HCT116 (cell line): ENCODE measurements around the gene PIK3R2. TPM values are rescaled to one million over a fixed set of nuclear protein-coding genes. Genes with fewer than 3 reads are reported as not detected.

ENCODE experiments used
- ATAC-seq: fragments of 200-7000 bp; cut with Tn5 transposase; 2 replicates; pipeline ENCODE4 v1.9.1; 2020; ENCODE audit warnings: mild to moderate bottlenecking, moderate library complexity
- BruUV-seq: library from RNA; stranded (reverse); fragments of 400-500 nt; replicated peaks from 2 replicates; lab custom pipeline; 2021; lab: Mats Ljungman, UMichigan
- CTCF ChIA-PET: fragments of 300-600 bp; sonication (Branson Sonifier 250); formaldehyde crosslinking; loops from one replicate; lab custom pipeline; 2021; ENCODE audit warnings: antibody characterized with exemption; lab: Charles Lee
- POLR2A ChIA-PET: fragments of 300-600, 350-600 bp; sonication (Branson Sonifier 250); formaldehyde crosslinking; loops from one replicate; lab custom pipeline; 2021; ENCODE audit warnings: antibody characterized with exemption; lab: Charles Lee
- RAD21 ChIA-PET, 2 experiments: fragments of 300-600 bp; sonication (Branson Sonifier 250); formaldehyde crosslinking; loops; one replicate each; lab custom pipeline; 2023; ENCODE audit warnings: low total read pairs in 2 of 2; ENCODE audit not compliant: uncharacterized antibody in 2 of 2, unreplicated experiment in 2 of 2, low non-redundant PET in 1 of 2; lab: Charles Lee
- DNase-seq: peaks from one replicate; pipeline ENCODE4 v3.0.0-alpha.2; 2010; ENCODE audit warnings: low read depth, low spot score
- H2AFZ ChIP-seq: fragments of 200-600 bp; shearing (Covaris generic), sonication (generic); 2 replicates; pipeline ENCODE4 v1.6.1; 2017; ENCODE audit warnings: low read depth, mixed run types, mixed read lengths, antibody characterized with exemption, low read length; ENCODE audit not compliant: poor library complexity, severe bottlenecking
- H3K27ac ChIP-seq: 2 replicates; pipeline ENCODE4 v1.5.1; 2012; ENCODE audit warnings: low read depth, low read length
- H3K27me3 ChIP-seq: fragments of 200-600 bp; sonication (generic); 2 replicates; pipeline ENCODE4 v1.6.1; 2016; ENCODE audit warnings: mixed run types, low read length, mixed read lengths; ENCODE audit not compliant: insufficient read depth
- H3K36me3 ChIP-seq, 2 experiments: fragments of 200-500 bp in 1 of 2; fragments of 200-600 bp in 1 of 2; sonication (Bioruptor generic) in 1 of 2; sonication (generic) in 1 of 2; 2 replicates each; pipeline versions ENCODE4 v1.5.1 to v1.6.1; 2014 to 2016; ENCODE audit warnings: low read length in 2 of 2, inconsistent platforms in 1 of 2, mixed read lengths in 1 of 2, mixed run types in 1 of 2; ENCODE audit not compliant: insufficient read depth in 2 of 2, control insufficient read depth in 1 of 2
- H3K4me1 ChIP-seq, 2 experiments: fragments of 200-600 bp in 1 of 2; sonication (generic) in 1 of 2; 2 replicates each; pipeline versions ENCODE4 v1.5.1 to v1.6.1; 2012 to 2017; ENCODE audit warnings: low read length in 2 of 2, inconsistent platforms in 1 of 2, mild to moderate bottlenecking in 1 of 2, mixed read lengths in 1 of 2, mixed run types in 1 of 2, moderate library complexity in 1 of 2; ENCODE audit not compliant: insufficient read depth in 2 of 2, control insufficient read depth in 1 of 2
- H3K4me2 ChIP-seq: fragments of 200-600 bp; sonication (generic); 2 replicates; pipeline ENCODE4 v1.6.1; 2017; ENCODE audit warnings: mixed run types, low read length, mixed read lengths
- H3K4me3 ChIP-seq, 2 experiments: fragments of 200-600 bp in 1 of 2; sonication (generic) in 1 of 2; replicated peaks in 1 of 2; 2 replicates each; pipeline ENCODE4 v1.5.1; 2011 to 2016; ENCODE audit warnings: low read length in 2 of 2, control low read depth in 1 of 2, low read depth in 1 of 2, mild to moderate bottlenecking in 1 of 2, mixed read lengths in 1 of 2, mixed run types in 1 of 2
- H3K79me2 ChIP-seq: fragments of 200-600 bp; sonication (generic); 2 replicates; pipeline ENCODE4 v1.6.1; 2017; ENCODE audit warnings: mild to moderate bottlenecking, mixed run types, low read length, moderate library complexity, mixed read lengths; ENCODE audit not compliant: insufficient read depth
- H3K9ac ChIP-seq: fragments of 200-600 bp; sonication (generic); 2 replicates; pipeline ENCODE4 v1.6.1; 2016; ENCODE audit warnings: low read length, mixed read lengths
- H3K9me2 ChIP-seq: fragments of 200-600 bp; sonication (generic), shearing (Covaris generic); 2 replicates; pipeline ENCODE4 v1.6.1; 2017; ENCODE audit warnings: mixed run types, mild to moderate bottlenecking, moderate library complexity; ENCODE audit not compliant: insufficient read depth
- H3K9me3 ChIP-seq, 2 experiments: fragments of 200-500 bp in 1 of 2; fragments of 200-600 bp in 1 of 2; sonication (Bioruptor generic) in 1 of 2; sonication (generic) in 1 of 2; 2 replicates each; pipeline ENCODE4 v1.6.1; 2014 to 2017; ENCODE audit warnings: low read length in 2 of 2, mixed read lengths in 2 of 2, inconsistent platforms in 1 of 2, low read depth in 1 of 2, mild to moderate bottlenecking in 1 of 2, mixed run types in 1 of 2, moderate library complexity in 1 of 2; ENCODE audit not compliant: control insufficient read depth in 1 of 2, insufficient read depth in 1 of 2
- H4K20me1 ChIP-seq: fragments of 200-600 bp; sonication (generic), shearing (Covaris generic); 2 replicates; pipeline ENCODE4 v1.6.1; 2017; ENCODE audit warnings: mixed run types, mild to moderate bottlenecking, moderate library complexity; ENCODE audit not compliant: insufficient read depth
- CBX3 ChIP-seq: IDR thresholded peaks from 2 replicates; pipeline ENCODE4 v1.6.1; 2012; ENCODE audit warnings: low read depth
- CEBPB ChIP-seq: IDR thresholded peaks from 2 replicates; pipeline ENCODE4 v1.6.1; 2012; ENCODE audit warnings: low read depth
- EGR1 ChIP-seq: IDR thresholded peaks from 2 replicates; pipeline ENCODE4 v1.6.1; 2012; ENCODE audit warnings: low read depth
- ELF1 ChIP-seq: IDR thresholded peaks from 2 replicates; pipeline ENCODE4 v1.6.1; 2012; ENCODE audit warnings: low read depth, borderline replicate concordance
- EZH2 ChIP-seq: fragments of 200-600 bp; sonication (generic); IDR thresholded peaks from 2 replicates; pipeline ENCODE4 v1.6.1; 2017; ENCODE audit warnings: antibody characterized with exemption, mixed run types
- FOSL1 ChIP-seq: IDR thresholded peaks from 2 replicates; pipeline ENCODE4 v1.6.1; 2012; ENCODE audit warnings: low read depth
- JUND ChIP-seq: IDR thresholded peaks from 2 replicates; pipeline ENCODE4 v1.6.1; 2012
- POLR2A ChIP-seq: IDR thresholded peaks from 2 replicates; pipeline ENCODE4 v1.7.0; 2011; ENCODE audit warnings: borderline replicate concordance; ENCODE audit not compliant: insufficient read depth, insufficient read length; ENCODE audit errors: extremely low read depth
- POLR2AphosphoS5 ChIP-seq: IDR thresholded peaks from 2 replicates; pipeline ENCODE4 v1.6.1; 2011; ENCODE audit warnings: mild to moderate bottlenecking, low read depth, low read length, moderate library complexity
- RAD21 ChIP-seq: IDR thresholded peaks from 2 replicates; pipeline ENCODE4 v1.6.1; 2012; ENCODE audit warnings: low read depth, mild to moderate bottlenecking
- SP1 ChIP-seq: IDR thresholded peaks from 2 replicates; pipeline ENCODE4 v1.6.1; 2012; ENCODE audit warnings: low read depth
- ZNF274 ChIP-seq: fragments of 200-500 bp; sonication (Bioruptor generic); IDR thresholded peaks from 2 replicates; pipeline ENCODE4 v1.6.1; 2014; ENCODE audit warnings: mild to moderate bottlenecking, low read depth, low read length, inconsistent platforms
- intact Hi-C: fragments of 100-400 bp; cut with micrococcal nuclease; formaldehyde crosslinking; loops from 2 replicates; pipeline ENCODE4 v1.10.0; 2022
- total RNA-seq: library from RNA; stranded (reverse); gene quantifications from one replicate; pipeline ENCODE4 v1.2.1, GENCODE V29; 2021; ENCODE audit not compliant: unreplicated experiment
- TF ChIP-seq, protein P1 (sequence below), 3 experiments: fragments of 200-600 bp in 1 of 3; sonication (generic) in 1 of 3; IDR thresholded peaks in 2 of 3; conservative IDR thresholded peaks in 1 of 3; 2 replicates each; pipeline ENCODE4 v1.5.1; 2012 to 2017; ENCODE audit warnings: low read depth in 2 of 3, low read length in 2 of 3, antibody characterized with exemption in 1 of 3, borderline replicate concordance in 1 of 3, control low read depth in 1 of 3, mild to moderate bottlenecking in 1 of 3, mixed read lengths in 1 of 3, mixed run types in 1 of 3, moderate library complexity in 1 of 3; ENCODE audit not compliant: insufficient read depth in 1 of 3
- TF ChIP-seq, protein P2 (sequence below): IDR thresholded peaks from 2 replicates; pipeline ENCODE4 v1.6.1; 2012
- TF ChIP-seq, protein P3 (sequence below): IDR thresholded peaks from 2 replicates; pipeline ENCODE4 v1.6.1; 2011; ENCODE audit warnings: mild to moderate bottlenecking, low read length, moderate library complexity; ENCODE audit not compliant: insufficient replicate concordance; ENCODE audit errors: extremely low read depth
- TF ChIP-seq, protein P4 (sequence below): IDR thresholded peaks from 2 replicates; pipeline ENCODE4 v1.6.1; 2012; ENCODE audit warnings: low read depth

The PIK3R2 gene
- total RNA-seq, 1 experiment from 2014 or later: 53.4 TPM

DNA sequence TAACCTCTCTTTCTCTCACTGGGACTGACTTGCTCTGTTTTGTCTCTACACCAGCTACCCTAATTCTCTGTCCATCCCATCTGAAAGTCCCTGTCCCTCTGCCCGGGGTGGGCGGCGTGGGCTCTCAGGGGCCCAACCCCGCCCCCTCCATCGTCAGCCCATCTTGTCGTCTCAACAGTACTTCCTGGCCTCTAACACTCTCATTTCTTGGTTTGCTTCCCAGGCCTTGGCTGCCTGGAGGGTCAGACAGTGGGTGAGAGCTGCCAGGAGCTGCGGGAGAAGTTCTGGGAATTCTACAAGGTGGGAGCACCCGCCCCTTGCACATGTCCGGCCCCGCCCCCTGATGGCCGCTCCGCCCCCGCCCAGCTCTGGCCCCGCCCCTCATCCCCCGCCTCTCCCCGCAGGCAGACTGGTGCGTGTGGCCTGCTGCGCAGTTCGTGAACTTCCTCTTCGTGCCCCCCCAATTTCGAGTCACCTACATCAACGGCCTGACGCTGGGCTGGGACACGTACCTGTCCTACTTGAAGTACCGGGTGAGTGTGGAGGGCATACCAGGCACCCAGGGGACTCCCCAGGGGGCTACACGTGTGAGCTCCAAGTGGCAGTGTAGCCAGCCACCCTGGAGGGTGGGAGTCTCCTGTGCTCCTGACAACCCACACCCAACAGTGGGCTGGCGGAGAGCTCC is 41.7 kb downstream of the PIK3R2 start:
- no peaks in the 10 kb centered on the region for H3K9me3 ChIP-seq
- no peaks in the 10 kb centered on the region; the same call in 1 of the 2 replicates for H4K20me1 ChIP-seq
- BruUV-seq: no TSS peak
- ChIA-PET RAD21 (interaction anchor here in 1 of 2 experiments (0.6 kb wide), 1 partner anchor 56 kb away, joined by 3 read pairs; no protein-coding TSS in a partner anchor), POLR2A (interaction anchor here (0.6 to 1.0 kb wide), 3 partner anchors 9 to 98 kb away, joined by 3 to 7 read pairs (median 3); partner anchors contain the start of gene RAB3A), CTCF (interaction anchor here (0.6 to 1.4 kb wide), 4 partner anchors 9 to 81 kb away, joined by 3 to 4 read pairs (median 4); partner anchors contain the start of genes IFI30 and RAB3A)
- peaks cover 14 to 26% of the 10 kb centered on the region in 2 experiments for H3K4me1 ChIP-seq
- TF ChIP-seq EGR1: no peak
- no peak for TF ChIP-seq CEBPB
- TF ChIP-seq, protein P1, sequence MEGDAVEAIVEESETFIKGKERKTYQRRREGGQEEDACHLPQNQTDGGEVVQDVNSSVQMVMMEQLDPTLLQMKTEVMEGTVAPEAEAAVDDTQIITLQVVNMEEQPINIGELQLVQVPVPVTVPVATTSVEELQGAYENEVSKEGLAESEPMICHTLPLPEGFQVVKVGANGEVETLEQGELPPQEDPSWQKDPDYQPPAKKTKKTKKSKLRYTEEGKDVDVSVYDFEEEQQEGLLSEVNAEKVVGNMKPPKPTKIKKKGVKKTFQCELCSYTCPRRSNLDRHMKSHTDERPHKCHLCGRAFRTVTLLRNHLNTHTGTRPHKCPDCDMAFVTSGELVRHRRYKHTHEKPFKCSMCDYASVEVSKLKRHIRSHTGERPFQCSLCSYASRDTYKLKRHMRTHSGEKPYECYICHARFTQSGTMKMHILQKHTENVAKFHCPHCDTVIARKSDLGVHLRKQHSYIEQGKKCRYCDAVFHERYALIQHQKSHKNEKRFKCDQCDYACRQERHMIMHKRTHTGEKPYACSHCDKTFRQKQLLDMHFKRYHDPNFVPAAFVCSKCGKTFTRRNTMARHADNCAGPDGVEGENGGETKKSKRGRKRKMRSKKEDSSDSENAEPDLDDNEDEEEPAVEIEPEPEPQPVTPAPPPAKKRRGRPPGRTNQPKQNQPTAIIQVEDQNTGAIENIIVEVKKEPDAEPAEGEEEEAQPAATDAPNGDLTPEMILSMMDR (IDR thresholded peaks at IDR 0.05 in 2 of 3, conservative IDR thresholded peaks at IDR 0.05 in 1 of 3; ENCODE audit: borderline replicate concordance in 1 of 3, insufficient read depth in 1 of 3, low read depth in 2 of 3, low read length in 2 of 3): no peak
- TF ChIP-seq CBX3: no peak
- TF ChIP-seq, protein P2, sequence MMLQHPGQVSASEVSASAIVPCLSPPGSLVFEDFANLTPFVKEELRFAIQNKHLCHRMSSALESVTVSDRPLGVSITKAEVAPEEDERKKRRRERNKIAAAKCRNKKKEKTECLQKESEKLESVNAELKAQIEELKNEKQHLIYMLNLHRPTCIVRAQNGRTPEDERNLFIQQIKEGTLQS: no peak
- TF ChIP-seq ELF1: no peak
- TF ChIP-seq, protein P3, sequence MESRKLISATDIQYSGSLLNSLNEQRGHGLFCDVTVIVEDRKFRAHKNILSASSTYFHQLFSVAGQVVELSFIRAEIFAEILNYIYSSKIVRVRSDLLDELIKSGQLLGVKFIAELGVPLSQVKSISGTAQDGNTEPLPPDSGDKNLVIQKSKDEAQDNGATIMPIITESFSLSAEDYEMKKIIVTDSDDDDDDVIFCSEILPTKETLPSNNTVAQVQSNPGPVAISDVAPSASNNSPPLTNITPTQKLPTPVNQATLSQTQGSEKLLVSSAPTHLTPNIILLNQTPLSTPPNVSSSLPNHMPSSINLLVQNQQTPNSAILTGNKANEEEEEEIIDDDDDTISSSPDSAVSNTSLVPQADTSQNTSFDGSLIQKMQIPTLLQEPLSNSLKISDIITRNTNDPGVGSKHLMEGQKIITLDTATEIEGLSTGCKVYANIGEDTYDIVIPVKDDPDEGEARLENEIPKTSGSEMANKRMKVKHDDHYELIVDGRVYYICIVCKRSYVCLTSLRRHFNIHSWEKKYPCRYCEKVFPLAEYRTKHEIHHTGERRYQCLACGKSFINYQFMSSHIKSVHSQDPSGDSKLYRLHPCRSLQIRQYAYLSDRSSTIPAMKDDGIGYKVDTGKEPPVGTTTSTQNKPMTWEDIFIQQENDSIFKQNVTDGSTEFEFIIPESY: no peak
- no peak for TF ChIP-seq ZNF274
- no peak for TF ChIP-seq POLR2AphosphoS5
- no peak for TF ChIP-seq POLR2A
- TF ChIP-seq, protein P4, sequence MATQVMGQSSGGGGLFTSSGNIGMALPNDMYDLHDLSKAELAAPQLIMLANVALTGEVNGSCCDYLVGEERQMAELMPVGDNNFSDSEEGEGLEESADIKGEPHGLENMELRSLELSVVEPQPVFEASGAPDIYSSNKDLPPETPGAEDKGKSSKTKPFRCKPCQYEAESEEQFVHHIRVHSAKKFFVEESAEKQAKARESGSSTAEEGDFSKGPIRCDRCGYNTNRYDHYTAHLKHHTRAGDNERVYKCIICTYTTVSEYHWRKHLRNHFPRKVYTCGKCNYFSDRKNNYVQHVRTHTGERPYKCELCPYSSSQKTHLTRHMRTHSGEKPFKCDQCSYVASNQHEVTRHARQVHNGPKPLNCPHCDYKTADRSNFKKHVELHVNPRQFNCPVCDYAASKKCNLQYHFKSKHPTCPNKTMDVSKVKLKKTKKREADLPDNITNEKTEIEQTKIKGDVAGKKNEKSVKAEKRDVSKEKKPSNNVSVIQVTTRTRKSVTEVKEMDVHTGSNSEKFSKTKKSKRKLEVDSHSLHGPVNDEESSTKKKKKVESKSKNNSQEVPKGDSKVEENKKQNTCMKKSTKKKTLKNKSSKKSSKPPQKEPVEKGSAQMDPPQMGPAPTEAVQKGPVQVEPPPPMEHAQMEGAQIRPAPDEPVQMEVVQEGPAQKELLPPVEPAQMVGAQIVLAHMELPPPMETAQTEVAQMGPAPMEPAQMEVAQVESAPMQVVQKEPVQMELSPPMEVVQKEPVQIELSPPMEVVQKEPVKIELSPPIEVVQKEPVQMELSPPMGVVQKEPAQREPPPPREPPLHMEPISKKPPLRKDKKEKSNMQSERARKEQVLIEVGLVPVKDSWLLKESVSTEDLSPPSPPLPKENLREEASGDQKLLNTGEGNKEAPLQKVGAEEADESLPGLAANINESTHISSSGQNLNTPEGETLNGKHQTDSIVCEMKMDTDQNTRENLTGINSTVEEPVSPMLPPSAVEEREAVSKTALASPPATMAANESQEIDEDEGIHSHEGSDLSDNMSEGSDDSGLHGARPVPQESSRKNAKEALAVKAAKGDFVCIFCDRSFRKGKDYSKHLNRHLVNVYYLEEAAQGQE: no peak
- no peak for TF ChIP-seq EZH2
- TF ChIP-seq FOSL1: no peak
- TF ChIP-seq SP1: no peak
- no peak for TF ChIP-seq JUND
- TF ChIP-seq RAD21: no peak
- H3K9me2 ChIP-seq: no peaks in the 10 kb centered on the region
- peaks cover 10 to 13% of the 10 kb centered on the region in 2 experiments; a peak in 3 of 4 replicates for H3K36me3 ChIP-seq
- peak overlapping the region; percentile 89 for H3K4me2 ChIP-seq
- no peak overlapping the region for H2AFZ ChIP-seq
- H3K9ac ChIP-seq: peak overlapping the region; percentile 92
- H3K27ac ChIP-seq: peak overlapping the region; percentile 73
- intact Hi-C loops: no loop called here
- peaks cover 10% of the 10 kb centered on the region; the same call in 1 of the 2 replicates for H3K79me2 ChIP-seq
- ATAC-seq (peak; percentile 20), DNase-seq (no peak)
- H3K4me3 ChIP-seq: peak overlapping the region; percentile 90 to 93
- no peaks in the 10 kb centered on the region for H3K27me3 ChIP-seq
